Measurements from ENCODE around the gene CLMP.

Gene CLMP

GRCh38 chr11:123196060-123196714 is 1.1 kb upstream of the CLMP start:
- no peaks in the 10 kb centered on the region for H3F3A ChIP-seq (ENCODE audit: control insufficient read depth, insufficient read depth)
- TF ChIP-seq EZH2phosphoT487 (IDR thresholded peaks at IDR 0.05; ENCODE audit: borderline replicate concordance, low read length) (no peak), CTCF (IDR thresholded peaks at IDR 0.05; ENCODE audit: low read depth, low read length, poor library complexity, severe bottlenecking) (no peak)
- no peaks in the 10 kb centered on the region for H3K4me1 ChIP-seq (ENCODE audit: control insufficient read depth, low read length)
- no peak overlapping the region for H3K4me2 ChIP-seq (ENCODE audit: low read length)
- H3K4me3 ChIP-seq (ENCODE audit: low read length), result no peak overlapping the region
- no peaks in the 10 kb centered on the region for H3K9me3 ChIP-seq (ENCODE audit: control insufficient read depth, insufficient read depth, low read length)
- no peaks in the 10 kb centered on the region for H4K20me1 ChIP-seq (ENCODE audit: control insufficient read depth, insufficient read depth, low read depth, low read length)
- no peaks in the 10 kb centered on the region for H3K79me2 ChIP-seq (ENCODE audit: control insufficient read depth, low read length)
- no peak overlapping the region for H3K27ac ChIP-seq (ENCODE audit: low read depth, low read length)
- H3K27me3 ChIP-seq (ENCODE audit: control insufficient read depth, low read length), result peaks cover 12% of the 10 kb centered on the region; the same call in 1 of the 2 replicates
- H3K36me3 ChIP-seq (ENCODE audit: control insufficient read depth, low read length), result no peaks in the 10 kb centered on the region
- no peaks in the 10 kb centered on the region for H3K9me2 ChIP-seq (replicated peaks; ENCODE audit: control insufficient read depth, low read length)

GRCh38 chr11:123194337-123195187 is 486 bp downstream of the CLMP start:
- Histone ChIP-seq H3K27me3 (ENCODE audit: control insufficient read depth, low read length) (peaks cover 20% of the 10 kb centered on the region), H3K4me3 (ENCODE audit: low read length) (no peak overlapping the region), H3K4me2 (ENCODE audit: low read length) (no peak overlapping the region), H3K9me2 (replicated peaks; ENCODE audit: control insufficient read depth, low read length) (no peaks in the 10 kb centered on the region), H3K36me3 (ENCODE audit: control insufficient read depth, low read length) (no peaks in the 10 kb centered on the region), H3K27ac (ENCODE audit: low read depth, low read length) (no peak overlapping the region), H4K20me1 (ENCODE audit: control insufficient read depth, insufficient read depth, low read depth, low read length) (no peaks in the 10 kb centered on the region), H3K9me3 (ENCODE audit: control insufficient read depth, insufficient read depth, low read length) (no peaks in the 10 kb centered on the region), H3K79me2 (ENCODE audit: control insufficient read depth, low read length) (no peaks in the 10 kb centered on the region), H3F3A (ENCODE audit: control insufficient read depth, insufficient read depth) (no peaks in the 10 kb centered on the region), H3K4me1 (ENCODE audit: control insufficient read depth, low read length) (no peaks in the 10 kb centered on the region)
- no peak for TF ChIP-seq CTCF (IDR thresholded peaks at IDR 0.05; ENCODE audit: low read depth, low read length, poor library complexity, severe bottlenecking)
- no peak for TF ChIP-seq EZH2phosphoT487 (IDR thresholded peaks at IDR 0.05; ENCODE audit: borderline replicate concordance, low read length)

GRCh38 chr11:123193742-123194141 is 1.3 kb downstream of the CLMP start:
- Histone ChIP-seq H4K20me1 (ENCODE audit: control insufficient read depth, insufficient read depth, low read depth, low read length) (no peaks in the 10 kb centered on the region), H3K27ac (ENCODE audit: low read depth, low read length) (no peak overlapping the region), H3K36me3 (ENCODE audit: control insufficient read depth, low read length) (no peaks in the 10 kb centered on the region), H3K4me3 (ENCODE audit: low read length) (no peak overlapping the region), H3K4me2 (ENCODE audit: low read length) (no peak overlapping the region), H3K9me3 (ENCODE audit: control insufficient read depth, insufficient read depth, low read length) (no peaks in the 10 kb centered on the region), H3F3A (ENCODE audit: control insufficient read depth, insufficient read depth) (no peaks in the 10 kb centered on the region), H3K9me2 (replicated peaks; ENCODE audit: control insufficient read depth, low read length) (no peaks in the 10 kb centered on the region), H3K27me3 (ENCODE audit: control insufficient read depth, low read length) (peaks cover 23% of the 10 kb centered on the region), H3K4me1 (ENCODE audit: control insufficient read depth, low read length) (no peaks in the 10 kb centered on the region), H3K79me2 (ENCODE audit: control insufficient read depth, low read length) (no peaks in the 10 kb centered on the region)
- no peak for TF ChIP-seq EZH2phosphoT487 (IDR thresholded peaks at IDR 0.05; ENCODE audit: borderline replicate concordance, low read length)
- TF ChIP-seq CTCF (IDR thresholded peaks at IDR 0.05; ENCODE audit: low read depth, low read length, poor library complexity, severe bottlenecking), result no peak
